Activated CD8-positive, alpha-beta memory T cell treated with anti-CD3 and anti-CD28 coated beads for 36 hours (primary cell): ENCODE results near the gene OPALIN. TPM values are rescaled to one million over a fixed set of nuclear protein-coding genes. Genes with fewer than 3 reads are reported as not detected.

Experiments used
- CTCF ChIA-PET: fragments of 350-600 bp; sonication (Branson Sonifier 250); formaldehyde crosslinking; loops from one replicate; lab custom pipeline; 2021; ENCODE audit warnings: antibody characterized with exemption; lab: Charles Lee
- POLR2A ChIA-PET: fragments of 350-600 bp; sonication (Branson Sonifier 250); formaldehyde crosslinking; loops from one replicate; lab custom pipeline; 2021; ENCODE audit warnings: antibody characterized with exemption; lab: Charles Lee
- total RNA-seq, 2 experiments: library from RNA; stranded (reverse); gene quantifications; one replicate each; pipeline ENCODE4 v1.2.3, GENCODE V29; 2021

Gene OPALIN
- total RNA-seq, 2 experiments from 2014 or later, result not detected

- CTCF ChIA-PET, result interaction anchor here (1.6 to 2.4 kb wide), 3 partner anchors 9 to 50 kb away, joined by 3 to 5 read pairs (median 3); no protein-coding TSS in a partner anchor
- POLR2A ChIA-PET, result no interaction called here
These were observed 17.7 kb upstream of the OPALIN start for GRCh38 chr10:96376483-96376882.

GRCh38 chr10:96374985-96375830 is 16.4 kb upstream of the OPALIN start:
- ChIA-PET POLR2A (interaction anchor here (0.6 to 0.7 kb wide), 2 partner anchors 38 to 447 kb away, joined by 3 to 7 read pairs; no protein-coding TSS in a partner anchor), CTCF (interaction anchor here (0.8 to 1.6 kb wide), 7 partner anchors 9 to 356 kb away, joined by 3 to 9 read pairs (median 4); partner anchors contain the start of gene TLL2)

- POLR2A ChIA-PET, result interaction anchor here (0.7 kb wide), 1 partner anchor 38 kb away, joined by 3 read pairs; no protein-coding TSS in a partner anchor
These were observed 15.8 kb upstream of the OPALIN start for GRCh38 chr10:96374639-96374984.

GRCh38 chr10:96374004-96374403 is 15.2 kb upstream of the OPALIN start:
- CTCF ChIA-PET, result interaction anchor here (0.9 to 1.3 kb wide), 2 partner anchors 12 to 140 kb away, joined by 3 to 4 read pairs; partner anchors contain the start of gene TLL2
- POLR2A ChIA-PET, result no interaction called here

More at GRCh38 chr10:96374639-96374984, 15.8 kb upstream of the OPALIN start:
- CTCF ChIA-PET, result interaction anchor here (0.8 to 1.4 kb wide), 6 partner anchors 8 to 355 kb away, joined by 3 to 9 read pairs (median 4); partner anchors contain the start of gene TLL2

- POLR2A ChIA-PET, result no interaction called here
These were observed 12.6 kb upstream of the OPALIN start for GRCh38 chr10:96371356-96371755.

GRCh38 chr10:96370584-96371157 is 11.9 kb upstream of the OPALIN start:
- ChIA-PET CTCF (interaction anchor here (0.7 to 2.2 kb wide), 5 partner anchors 12 to 890 kb away, joined by 3 to 5 read pairs (median 3); no protein-coding TSS in a partner anchor), POLR2A (no interaction called here)

More at GRCh38 chr10:96371356-96371755, 12.6 kb upstream of the OPALIN start:
- CTCF ChIA-PET, result interaction anchor here (0.7 to 2.2 kb wide), 4 partner anchors 14 to 890 kb away, joined by 3 to 5 read pairs (median 5); no protein-coding TSS in a partner anchor

- ChIA-PET POLR2A (no interaction called here), CTCF (interaction anchor here (0.6 to 2.2 kb wide), 5 partner anchors 12 to 264 kb away, joined by 3 to 5 read pairs (median 5); no protein-coding TSS in a partner anchor)
These were observed 11.2 kb upstream of the OPALIN start for GRCh38 chr10:96369890-96370583.

- ChIA-PET CTCF (no interaction called here), POLR2A (no interaction called here)
These were observed 10.2 kb upstream of the OPALIN start for GRCh38 chr10:96368971-96369370.

- ChIA-PET POLR2A (no interaction called here), CTCF (interaction anchor here (0.6 to 2.0 kb wide), 3 partner anchors 8 to 28 kb away, joined by 5 to 9 read pairs (median 6); no protein-coding TSS in a partner anchor)
These were observed 8.7 kb upstream of the OPALIN start for GRCh38 chr10:96367470-96367869.

- ChIA-PET POLR2A (no interaction called here), CTCF (interaction anchor here (1.0 to 2.0 kb wide), 2 partner anchors 9 to 27 kb away, joined by 5 to 9 read pairs; no protein-coding TSS in a partner anchor)
These were observed 7.7 kb upstream of the OPALIN start for GRCh38 chr10:96366508-96366907.

- ChIA-PET CTCF (interaction anchor here (1.2 to 2.0 kb wide), 2 partner anchors 10 to 152 kb away, joined by 3 to 9 read pairs; no protein-coding TSS in a partner anchor), POLR2A (no interaction called here)
These were observed 6.8 kb upstream of the OPALIN start for GRCh38 chr10:96365571-96365970.

GRCh38 chr10:96360766-96361165 is 2.0 kb upstream of the OPALIN start:
- POLR2A ChIA-PET, result no interaction called here
- CTCF ChIA-PET, result no interaction called here

- CTCF ChIA-PET, result no interaction called here
- POLR2A ChIA-PET, result no interaction called here
These were observed 1.5 kb upstream of the OPALIN start for GRCh38 chr10:96360331-96360730.

- POLR2A ChIA-PET, result no interaction called here
- CTCF ChIA-PET, result no interaction called here
These were observed 814 bp upstream of the OPALIN start for GRCh38 chr10:96359616-96360015.

GRCh38 chr10:96357038-96357620 is 1.7 kb downstream of the OPALIN start:
- ChIA-PET CTCF (interaction anchor here (0.6 to 1.1 kb wide), 2 partner anchors 13 to 43 kb away, joined by 3 to 5 read pairs; no protein-coding TSS in a partner anchor), POLR2A (no interaction called here)

- CTCF ChIA-PET, result interaction anchor here (0.7 kb wide), 1 partner anchor 120 kb away, joined by 3 read pairs; no protein-coding TSS in a partner anchor
- POLR2A ChIA-PET, result no interaction called here
These were observed 6.2 kb downstream of the OPALIN start for GRCh38 chr10:96352582-96352981.

GRCh38 chr10:96352027-96352426 is 6.8 kb downstream of the OPALIN start:
- POLR2A ChIA-PET, result no interaction called here
- CTCF ChIA-PET, result interaction anchor here (0.7 kb wide), 1 partner anchor 120 kb away, joined by 3 read pairs; no protein-coding TSS in a partner anchor

GRCh38 chr10:96346295-96346694 is 12.5 kb downstream of the OPALIN start:
- POLR2A ChIA-PET, result no interaction called here
- CTCF ChIA-PET, result no interaction called here
